Fibroblast of lung (primary cell): ENCODE results near the gene NUDT6.

Source experiments
- CTCF ChIP-seq, 2 donors: IDR thresholded peaks in 1 of 2; conservative IDR thresholded peaks in 1 of 2; 1 replicate in 1 of 2; 2 replicates in 1 of 2; pipeline ENCODE4 v1.5.1; 2011 to 2012; ENCODE audit warnings: low read length in 2 of 2, control low read depth in 1 of 2, inconsistent platforms in 1 of 2, low read depth in 1 of 2, mild to moderate bottlenecking in 1 of 2
- EZH2 ChIP-seq: IDR thresholded peaks from 2 replicates; pipeline ENCODE4 v1.5.1; 2012; ENCODE audit warnings: low read length, control low read depth, mild to moderate bottlenecking; ENCODE audit errors: missing control alignments

GRCh38 chr4:122912810-122913575, 9.4 kb downstream of the NUDT6 start:
- TF ChIP-seq CTCF (conservative IDR thresholded peaks at IDR 0.05 in 1 of 2, IDR thresholded peaks at IDR 0.05 in 1 of 2; ENCODE audit: low read depth in 1 of 2, low read length in 2 of 2) (no peak), EZH2 (no peak)
